Uterus (tissue), 2 donors: ENCODE results near the gene SMARCA2.

Experiments
- POLR2A ChIP-seq, 2 donors: fragments of 450-650 bp; IDR thresholded peaks; one replicate each; pipeline ENCODE4 v1.6.1; 2016; ENCODE audit warnings: antibody characterized with exemption in 2 of 2, mild to moderate bottlenecking in 1 of 2, moderate library complexity in 1 of 2
- TF ChIP-seq, protein P1 (sequence below), 4 experiments: fragments of 200-600 bp in 2 of 4; fragments of 450-650 bp in 2 of 4; sonication (generic) in 2 of 4; IDR thresholded peaks; one replicate each; pipeline ENCODE4 v1.5.1; 2016 to 2019; ENCODE audit warnings: antibody characterized with exemption in 4 of 4, mild to moderate bottlenecking in 2 of 4, moderate library complexity in 1 of 4

GRCh38 chr9:2023042-2023441, 7.9 kb downstream of the SMARCA2 start:
- no peak for TF ChIP-seq POLR2A (IDR thresholded peaks at IDR 0.05)
- TF ChIP-seq, protein P1, sequence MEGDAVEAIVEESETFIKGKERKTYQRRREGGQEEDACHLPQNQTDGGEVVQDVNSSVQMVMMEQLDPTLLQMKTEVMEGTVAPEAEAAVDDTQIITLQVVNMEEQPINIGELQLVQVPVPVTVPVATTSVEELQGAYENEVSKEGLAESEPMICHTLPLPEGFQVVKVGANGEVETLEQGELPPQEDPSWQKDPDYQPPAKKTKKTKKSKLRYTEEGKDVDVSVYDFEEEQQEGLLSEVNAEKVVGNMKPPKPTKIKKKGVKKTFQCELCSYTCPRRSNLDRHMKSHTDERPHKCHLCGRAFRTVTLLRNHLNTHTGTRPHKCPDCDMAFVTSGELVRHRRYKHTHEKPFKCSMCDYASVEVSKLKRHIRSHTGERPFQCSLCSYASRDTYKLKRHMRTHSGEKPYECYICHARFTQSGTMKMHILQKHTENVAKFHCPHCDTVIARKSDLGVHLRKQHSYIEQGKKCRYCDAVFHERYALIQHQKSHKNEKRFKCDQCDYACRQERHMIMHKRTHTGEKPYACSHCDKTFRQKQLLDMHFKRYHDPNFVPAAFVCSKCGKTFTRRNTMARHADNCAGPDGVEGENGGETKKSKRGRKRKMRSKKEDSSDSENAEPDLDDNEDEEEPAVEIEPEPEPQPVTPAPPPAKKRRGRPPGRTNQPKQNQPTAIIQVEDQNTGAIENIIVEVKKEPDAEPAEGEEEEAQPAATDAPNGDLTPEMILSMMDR (IDR thresholded peaks at IDR 0.05): no peak
